WERI-Rb-1 (cell line): ENCODE measurements around the gene IL15RA.

Experiments used
- DNase-seq: peaks from one replicate; pipeline ENCODE4 v3.0.0-alpha.2; 2020
- H3K27ac ChIP-seq: fragments of 250-450 bp; sonication (Bioruptor Pico); 2 replicates; pipeline ENCODE4 v1.5.1; 2020; ENCODE audit warnings: mild to moderate bottlenecking, moderate library complexity
- H3K27me3 ChIP-seq: fragments of 250-450 bp; sonication (Bioruptor Pico); 2 replicates; pipeline ENCODE4 v1.5.1; 2021; ENCODE audit warnings: mild to moderate bottlenecking, low read depth, moderate library complexity; ENCODE audit not compliant: insufficient read depth, severe bottlenecking
- H3K36me3 ChIP-seq: fragments of 250-450 bp; sonication (Bioruptor Pico); 2 replicates; pipeline ENCODE4 v1.5.1; 2020; ENCODE audit warnings: mild to moderate bottlenecking, moderate library complexity
- H3K4me3 ChIP-seq: 2 replicates; pipeline ENCODE4 v1.5.1; 2011; ENCODE audit warnings: low read depth, mild to moderate bottlenecking, control low read depth, low read length
- H3K9me3 ChIP-seq: fragments of 250-450 bp; sonication (Bioruptor Pico); 2 replicates; pipeline ENCODE4 v1.5.1; 2021; ENCODE audit warnings: mild to moderate bottlenecking, moderate library complexity; ENCODE audit not compliant: severe bottlenecking
- TF ChIP-seq, protein P1 (sequence below): IDR thresholded peaks from 2 replicates; pipeline ENCODE4 v1.5.1; 2011; ENCODE audit warnings: low read depth, mild to moderate bottlenecking, control low read depth, inconsistent platforms, low read length

The IL15RA gene

DNA sequence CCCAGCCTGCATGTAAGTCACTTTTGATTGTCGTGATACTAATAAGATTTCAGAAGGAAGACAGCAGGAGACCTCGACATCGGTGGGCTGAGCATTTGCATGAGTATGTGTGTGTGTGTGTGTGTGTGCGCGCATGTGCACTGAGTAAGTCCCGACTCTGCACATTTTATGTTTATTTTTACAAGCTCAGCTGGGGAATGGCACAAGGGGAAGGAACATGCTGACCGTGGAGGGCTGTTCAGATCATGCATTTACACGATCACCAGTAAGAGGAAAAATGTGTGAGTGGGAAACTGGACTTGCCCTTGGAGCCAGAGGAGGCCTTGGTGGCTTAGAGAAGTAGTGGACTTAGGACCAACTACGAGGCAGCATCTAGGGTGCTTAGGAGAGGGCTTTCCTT, 43.5 kb upstream of the IL15RA start:
- DNase-seq, result no peak
- Histone ChIP-seq H3K27me3 (peaks cover 14% of the 10 kb centered on the region), H3K27ac (no peak overlapping the region), H3K9me3 (no peaks in the 10 kb centered on the region), H3K36me3 (no peaks in the 10 kb centered on the region), H3K4me3 (no peak overlapping the region)
- TF ChIP-seq, protein P1, sequence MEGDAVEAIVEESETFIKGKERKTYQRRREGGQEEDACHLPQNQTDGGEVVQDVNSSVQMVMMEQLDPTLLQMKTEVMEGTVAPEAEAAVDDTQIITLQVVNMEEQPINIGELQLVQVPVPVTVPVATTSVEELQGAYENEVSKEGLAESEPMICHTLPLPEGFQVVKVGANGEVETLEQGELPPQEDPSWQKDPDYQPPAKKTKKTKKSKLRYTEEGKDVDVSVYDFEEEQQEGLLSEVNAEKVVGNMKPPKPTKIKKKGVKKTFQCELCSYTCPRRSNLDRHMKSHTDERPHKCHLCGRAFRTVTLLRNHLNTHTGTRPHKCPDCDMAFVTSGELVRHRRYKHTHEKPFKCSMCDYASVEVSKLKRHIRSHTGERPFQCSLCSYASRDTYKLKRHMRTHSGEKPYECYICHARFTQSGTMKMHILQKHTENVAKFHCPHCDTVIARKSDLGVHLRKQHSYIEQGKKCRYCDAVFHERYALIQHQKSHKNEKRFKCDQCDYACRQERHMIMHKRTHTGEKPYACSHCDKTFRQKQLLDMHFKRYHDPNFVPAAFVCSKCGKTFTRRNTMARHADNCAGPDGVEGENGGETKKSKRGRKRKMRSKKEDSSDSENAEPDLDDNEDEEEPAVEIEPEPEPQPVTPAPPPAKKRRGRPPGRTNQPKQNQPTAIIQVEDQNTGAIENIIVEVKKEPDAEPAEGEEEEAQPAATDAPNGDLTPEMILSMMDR, result no peak

DNA sequence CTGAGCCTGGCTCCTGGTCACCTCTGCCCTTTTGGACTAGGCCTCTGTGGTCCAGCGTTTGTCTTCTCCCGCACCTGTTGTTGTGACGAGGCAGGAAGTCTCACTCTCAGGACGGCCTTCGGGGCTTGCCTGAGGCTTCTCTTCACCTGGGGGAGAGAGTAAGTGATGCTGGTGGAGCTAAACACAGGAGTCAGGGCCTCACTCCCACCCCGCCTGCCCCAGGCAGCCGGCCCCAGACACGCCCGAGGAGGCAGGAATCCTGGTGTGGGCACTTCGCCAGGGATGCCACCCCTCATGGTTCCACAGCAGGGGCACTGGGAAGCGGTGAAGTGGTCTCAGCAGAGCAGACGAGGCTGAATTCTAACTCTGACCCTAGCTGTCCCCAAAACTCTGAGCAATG, 42.5 kb upstream of the IL15RA start:
- Histone ChIP-seq H3K4me3 (no peak overlapping the region), H3K9me3 (no peaks in the 10 kb centered on the region), H3K36me3 (no peaks in the 10 kb centered on the region), H3K27me3 (peaks cover 18% of the 10 kb centered on the region), H3K27ac (no peak overlapping the region)
- DNase-seq, result no peak
- TF ChIP-seq, protein P1, result no peak

DNA sequence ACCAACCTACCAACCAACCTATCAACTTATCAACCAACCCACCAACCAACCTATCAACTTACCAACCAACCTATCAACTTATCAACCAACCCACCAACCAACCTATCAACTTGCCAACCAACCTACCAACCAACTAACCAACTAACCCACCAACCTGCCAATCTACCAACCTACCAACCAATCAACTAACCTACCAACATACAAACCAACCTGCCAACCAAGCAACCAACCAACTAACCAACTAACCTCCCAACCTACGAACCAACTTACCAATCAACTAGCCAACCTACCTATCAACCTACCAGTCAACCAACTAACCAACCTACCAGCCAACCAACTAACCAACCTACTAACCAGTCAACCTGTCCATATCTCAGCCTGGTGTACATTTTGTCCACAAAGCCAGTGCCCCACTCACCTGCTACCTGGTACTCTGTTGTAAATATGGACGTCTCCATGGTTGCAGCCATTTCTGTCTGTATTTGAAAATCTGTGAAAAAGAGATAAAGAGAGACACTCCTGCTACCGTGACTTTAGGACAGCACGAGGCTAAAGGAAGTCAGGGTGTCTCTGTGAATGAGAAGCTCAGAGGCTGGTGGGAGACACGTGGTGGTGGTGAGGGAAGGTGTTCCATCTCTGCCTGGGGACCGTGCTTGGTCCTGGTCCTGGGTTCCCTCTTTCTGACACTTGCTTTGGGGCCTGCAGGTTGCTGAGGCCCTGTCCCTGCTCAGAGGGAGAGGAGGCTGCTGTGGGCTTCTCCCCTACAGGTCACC, 41.9 kb upstream of the IL15RA start:
- DNase-seq, result no peak
- Histone ChIP-seq H3K36me3 (no peaks in the 10 kb centered on the region), H3K4me3 (no peak overlapping the region), H3K27me3 (peaks cover 18% of the 10 kb centered on the region), H3K27ac (no peak overlapping the region), H3K9me3 (no peaks in the 10 kb centered on the region)
- TF ChIP-seq, protein P1, result no peak

DNA sequence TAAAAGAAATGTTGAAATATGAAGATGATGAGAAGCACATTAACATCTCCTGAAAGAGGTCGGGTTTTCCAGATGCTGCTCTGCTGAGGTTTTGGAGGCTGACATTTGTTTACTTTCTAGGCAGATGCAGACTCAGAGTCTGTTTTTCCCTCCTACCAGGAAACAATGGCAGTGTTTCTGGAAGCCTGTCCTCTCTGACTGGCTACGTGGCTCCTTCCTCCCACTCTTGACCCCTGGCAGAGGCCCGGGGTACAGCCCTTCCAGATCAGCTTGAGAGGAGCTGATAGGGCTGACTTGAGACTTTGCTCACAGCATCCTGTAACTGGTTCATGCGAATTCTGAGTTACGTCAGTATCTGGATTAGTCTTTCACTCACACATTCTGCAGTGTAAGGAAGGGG, 41.1 kb upstream of the IL15RA start:
- TF ChIP-seq, protein P1, result no peak
- no peak for DNase-seq
- no peak overlapping the region for H3K4me3 ChIP-seq
- H3K9me3 ChIP-seq, result no peaks in the 10 kb centered on the region
- no peaks in the 10 kb centered on the region for H3K36me3 ChIP-seq
- H3K27me3 ChIP-seq, result peaks cover 18% of the 10 kb centered on the region
- no peak overlapping the region for H3K27ac ChIP-seq

DNA sequence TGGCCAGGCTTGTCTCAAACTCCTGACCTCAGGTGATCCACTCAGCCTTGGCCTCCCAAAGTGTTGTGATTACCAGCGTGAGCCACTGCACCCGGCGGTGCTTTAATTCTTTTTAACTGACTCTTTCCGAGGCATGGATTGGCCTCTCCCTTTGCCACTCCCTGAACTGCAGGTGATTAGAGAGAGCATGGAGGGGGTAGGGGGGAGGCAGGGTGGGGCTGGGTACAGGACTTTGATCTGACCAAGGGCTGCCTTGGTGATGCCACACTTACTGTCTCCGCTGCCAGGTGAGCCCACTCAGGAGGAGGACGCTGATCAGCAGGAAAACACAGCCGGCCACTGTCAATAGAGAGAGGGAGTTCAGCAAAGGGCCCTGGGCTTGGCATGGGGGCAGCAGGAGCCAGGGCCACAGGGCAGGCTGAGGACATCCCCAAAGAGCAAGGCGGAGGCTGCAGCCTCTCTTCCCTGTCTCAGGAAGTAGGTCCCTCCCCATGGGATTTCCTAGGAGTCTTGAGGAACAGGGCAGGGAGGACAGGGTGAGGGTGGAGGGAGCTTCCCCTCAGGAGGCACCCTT, 40.5 kb upstream of the IL15RA start:
- Histone ChIP-seq H3K27ac (no peak overlapping the region), H3K9me3 (no peaks in the 10 kb centered on the region), H3K4me3 (no peak overlapping the region), H3K27me3 (peaks cover 19% of the 10 kb centered on the region), H3K36me3 (no peaks in the 10 kb centered on the region)
- DNase-seq, result no peak
- TF ChIP-seq, protein P1, result no peak

DNA sequence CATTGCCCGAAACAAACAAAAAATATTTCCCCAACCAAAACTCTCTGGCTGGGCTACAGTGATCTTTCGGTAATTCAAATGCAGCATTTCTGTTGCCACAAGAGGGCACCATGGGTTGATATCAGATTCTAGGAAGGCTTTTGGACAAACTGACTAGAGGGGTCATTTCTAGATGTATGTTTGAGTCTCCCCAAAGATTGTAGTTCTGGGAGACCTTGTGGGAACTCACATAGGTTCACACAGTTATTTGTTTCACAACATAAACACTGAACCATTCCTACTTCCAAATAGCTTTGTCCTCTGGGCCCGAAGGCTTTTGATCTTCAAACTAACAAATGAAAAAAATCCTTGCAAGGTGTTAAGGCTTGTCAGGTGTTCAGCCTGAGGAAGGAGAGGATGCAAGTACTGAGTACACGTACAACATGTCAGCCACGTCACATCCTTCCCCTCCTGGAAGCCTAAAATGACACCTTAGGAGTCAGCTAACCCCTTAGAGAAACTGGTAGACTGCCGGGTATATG, 37.0 kb upstream of the IL15RA start:
- DNase-seq, result peak; percentile 6
- H3K4me3 ChIP-seq, result no peak overlapping the region
- H3K27me3 ChIP-seq, result peaks cover 25% of the 10 kb centered on the region
- TF ChIP-seq, protein P1, result peak; percentile 41
- H3K36me3 ChIP-seq, result no peaks in the 10 kb centered on the region
- H3K9me3 ChIP-seq, result no peaks in the 10 kb centered on the region
- H3K27ac ChIP-seq, result no peak overlapping the region
